Measurements from ENCODE around the gene TLX3.
A peak's percentile ranks its signal among the peaks of the same experiment; 100 is the strongest.

The TLX3 gene

DNA sequence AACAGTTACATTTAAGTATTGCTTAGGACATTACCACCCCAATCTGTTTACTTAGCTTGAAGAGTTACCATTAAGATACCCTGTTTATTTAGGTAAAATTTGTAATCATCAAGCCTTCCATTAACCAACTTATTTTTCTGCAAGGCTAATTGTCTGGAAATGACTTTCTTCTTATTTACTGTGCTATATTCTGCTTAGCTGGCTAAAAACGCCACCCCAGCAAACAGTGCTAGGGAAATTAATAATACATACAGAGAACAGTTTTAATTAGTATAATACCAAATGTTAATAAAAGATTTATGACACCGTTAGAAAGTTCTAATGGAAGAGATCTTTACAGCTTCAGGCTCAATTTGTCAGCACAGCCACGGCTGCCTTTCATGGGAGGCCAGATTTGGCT is 14.0 kb downstream of the TLX3 start:
- Histone ChIP-seq H3K27me3 (no peaks in the 10 kb centered on the region), H3K36me3 (no peaks in the 10 kb centered on the region), H3K4me3 (ENCODE audit: low read depth, low read length) (no peak overlapping the region), H3K4me1 (no peaks in the 10 kb centered on the region), H3K9me3 (no peaks in the 10 kb centered on the region)
- no peak for TF ChIP-seq CTCF (IDR thresholded peaks at IDR 0.05; ENCODE audit: low read depth, low read length)
- no peak for DNase-seq

- H3K27me3 ChIP-seq: no peaks in the 10 kb centered on the region
- no peak for TF ChIP-seq CTCF (IDR thresholded peaks at IDR 0.05; ENCODE audit: low read depth, low read length)
- no peaks in the 10 kb centered on the region for H3K4me1 ChIP-seq
- no peaks in the 10 kb centered on the region for H3K9me3 ChIP-seq
- H3K36me3 ChIP-seq: no peaks in the 10 kb centered on the region
- no peak overlapping the region for H3K4me3 ChIP-seq (ENCODE audit: low read depth, low read length)
- DNase-seq: no peak
These were observed 15.0 kb downstream of the TLX3 start for GRCh38 chr5:171323806-171324632.

DNA sequence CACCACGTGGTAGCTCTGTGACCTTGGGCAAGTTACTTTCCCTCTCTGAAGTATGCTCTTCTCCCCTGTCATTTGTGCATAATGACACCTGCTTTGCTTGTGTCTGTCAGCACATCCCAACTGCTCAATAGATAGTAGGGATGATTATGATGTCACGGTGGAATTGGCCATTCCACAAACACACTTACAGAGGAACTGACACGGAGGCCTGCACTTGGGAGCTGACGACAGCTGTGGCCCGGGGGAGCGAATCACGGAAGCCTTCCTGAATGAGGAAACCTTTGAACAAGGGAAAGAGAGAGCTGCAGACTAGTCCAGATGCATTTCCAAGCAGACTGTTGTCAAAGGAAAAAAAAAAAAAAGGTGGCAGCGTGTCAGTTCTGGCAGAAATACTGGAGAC is 21.0 kb downstream of the TLX3 start:
- no peak for DNase-seq
- Histone ChIP-seq H3K36me3 (no peaks in the 10 kb centered on the region), H3K27me3 (no peaks in the 10 kb centered on the region), H3K9me3 (no peaks in the 10 kb centered on the region), H3K4me1 (no peaks in the 10 kb centered on the region), H3K4me3 (ENCODE audit: low read depth, low read length) (no peak overlapping the region)
- no peak for TF ChIP-seq CTCF (IDR thresholded peaks at IDR 0.05; ENCODE audit: low read depth, low read length)

- no peak for TF ChIP-seq CTCF (IDR thresholded peaks at IDR 0.05; ENCODE audit: low read depth, low read length)
- Histone ChIP-seq H3K27me3 (no peaks in the 10 kb centered on the region; the same call in 1 of the 2 replicates), H3K9me3 (no peaks in the 10 kb centered on the region; the same call in 1 of the 2 replicates), H3K36me3 (no peaks in the 10 kb centered on the region), H3K4me3 (ENCODE audit: low read depth, low read length) (no peak overlapping the region), H3K4me1 (peaks cover 11% of the 10 kb centered on the region)
- no peak for DNase-seq
These were observed 26.6 kb downstream of the TLX3 start for GRCh38 chr5:171335616-171336015.

DNA sequence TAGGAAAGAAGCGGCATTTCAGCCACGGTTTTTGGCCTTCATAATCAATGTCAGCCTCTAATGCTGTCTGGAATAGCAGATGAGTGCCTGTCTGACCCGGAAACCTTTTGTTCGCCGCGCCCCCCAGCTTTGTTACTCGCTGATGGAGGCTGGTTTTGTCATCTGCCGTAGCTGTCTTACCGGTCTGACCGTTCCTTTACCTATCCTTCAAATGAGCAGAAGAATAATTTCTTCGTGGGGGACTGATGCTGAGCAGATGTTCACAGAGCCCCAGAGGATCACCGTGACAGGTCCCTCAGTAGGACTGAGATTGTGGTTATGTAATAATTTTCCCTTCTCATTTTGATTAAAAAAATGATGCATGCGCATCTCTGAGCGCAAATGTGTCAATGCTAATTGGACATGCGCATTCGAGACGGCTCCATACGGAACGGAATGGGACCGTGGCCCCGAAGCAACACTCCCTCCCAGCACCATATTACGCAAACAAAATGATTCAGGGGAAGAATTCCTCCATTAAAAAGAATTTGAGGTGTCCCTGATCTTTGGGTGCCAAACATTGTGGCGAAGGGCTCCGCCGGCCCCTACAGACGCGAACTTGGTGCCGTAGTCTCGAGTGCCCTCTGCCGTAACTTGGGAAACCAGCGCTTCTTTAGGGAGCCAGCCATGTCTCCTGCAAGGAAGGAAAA is 27.6 kb downstream of the TLX3 start:
- peak overlapping the region; percentile 63 for H3K4me3 ChIP-seq (ENCODE audit: low read depth, low read length)
- no peaks in the 10 kb centered on the region; the same call in 1 of the 2 replicates for H3K27me3 ChIP-seq
- H3K4me1 ChIP-seq: peaks cover 11% of the 10 kb centered on the region
- H3K9me3 ChIP-seq: no peaks in the 10 kb centered on the region; the same call in 1 of the 2 replicates
- TF ChIP-seq CTCF (IDR thresholded peaks at IDR 0.05; ENCODE audit: low read depth, low read length): peak; percentile 93
- DNase-seq: peak; percentile 74
- H3K36me3 ChIP-seq: no peaks in the 10 kb centered on the region

- no peaks in the 10 kb centered on the region; the same call in 1 of the 2 replicates for H3K9me3 ChIP-seq
- no peak for TF ChIP-seq CTCF (IDR thresholded peaks at IDR 0.05; ENCODE audit: low read depth, low read length)
- no peaks in the 10 kb centered on the region; the same call in 1 of the 2 replicates for H3K27me3 ChIP-seq
- peak overlapping the region; percentile 63 for H3K4me3 ChIP-seq (ENCODE audit: low read depth, low read length)
- DNase-seq: no peak
- no peaks in the 10 kb centered on the region for H3K36me3 ChIP-seq
- H3K4me1 ChIP-seq: peaks cover 11% of the 10 kb centered on the region
These were observed 28.1 kb downstream of the TLX3 start for GRCh38 chr5:171337210-171337569.

Measured in BE2C (cell line).